DOHH2 (cell line): ENCODE results near the gene AATF.

Experiments used
- CTCF ChIP-seq: fragments of 200-600 bp; sonication (generic); IDR thresholded peaks from one replicate; pipeline ENCODE4 v1.5.1; 2014; ENCODE audit warnings: antibody characterized with exemption, mild to moderate bottlenecking, low read depth, low read length; ENCODE audit not compliant: poor library complexity, severe bottlenecking
- EZH2phosphoT487 ChIP-seq: fragments of 200-600 bp; sonication (generic); IDR thresholded peaks from 2 replicates; pipeline ENCODE4 v1.6.1; 2017; ENCODE audit warnings: borderline replicate concordance, mild to moderate bottlenecking, antibody characterized with exemption, low read length, moderate library complexity, mixed read lengths

GRCh38 chr17:37043201-37043600 lies 94.4 kb downstream of the AATF start:
- TF ChIP-seq CTCF (no peak), EZH2phosphoT487 (no peak)
